HG02678 (cell line): ENCODE measurements around the gene MYH9.
"Not testable (repeated sequence)": the region's sequence is repeated elsewhere in the genome, so short reads cannot be mapped to it uniquely, and the experiment has no call there.

ENCODE experiments used
- ATAC-seq: cut with Tn5 transposase; IDR thresholded peaks from one replicate; pipeline ENCODE4 v1.9.1; 2021; ENCODE audit warnings: mild to moderate bottlenecking, moderate library complexity; ENCODE audit not compliant: unreplicated experiment

The MYH9 gene

DNA sequence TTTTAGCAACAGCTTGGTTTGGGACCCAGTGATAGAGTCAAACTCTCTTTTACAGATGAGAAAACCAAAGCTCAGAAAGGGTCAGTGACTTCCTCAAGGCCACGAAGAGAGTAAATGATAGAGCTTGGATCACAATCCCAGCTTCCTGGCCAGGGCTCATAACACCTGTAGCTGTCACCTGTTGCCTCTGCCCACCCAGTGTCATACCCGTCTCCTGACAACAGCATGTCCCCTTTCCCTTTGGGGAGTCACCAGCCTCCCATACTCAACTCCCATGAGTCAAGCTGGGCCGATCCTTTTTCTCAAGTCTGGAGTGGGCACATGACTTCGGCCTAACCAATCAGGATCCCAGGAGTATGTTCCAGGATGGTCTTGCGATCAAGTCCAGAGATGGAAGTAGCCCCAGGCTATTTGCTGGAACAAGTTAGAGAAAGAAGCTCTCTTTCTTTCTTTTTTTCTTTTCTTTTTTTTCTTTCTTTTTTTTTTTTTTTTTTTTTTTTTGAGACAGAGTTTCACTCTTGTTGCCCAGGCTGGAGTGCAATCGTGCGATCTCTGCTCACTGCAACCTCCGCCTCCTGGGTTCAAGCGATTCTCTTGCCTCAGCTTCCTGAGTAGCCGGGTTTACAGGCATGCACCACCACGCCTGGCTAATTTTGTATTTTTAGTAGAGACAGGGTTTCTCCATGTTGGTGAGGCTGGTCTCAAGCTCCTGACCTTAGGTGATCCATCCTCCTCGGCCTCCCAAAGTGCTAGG lies 27.8 kb upstream of the MYH9 start:
- ATAC-seq, result no peak

DNA sequence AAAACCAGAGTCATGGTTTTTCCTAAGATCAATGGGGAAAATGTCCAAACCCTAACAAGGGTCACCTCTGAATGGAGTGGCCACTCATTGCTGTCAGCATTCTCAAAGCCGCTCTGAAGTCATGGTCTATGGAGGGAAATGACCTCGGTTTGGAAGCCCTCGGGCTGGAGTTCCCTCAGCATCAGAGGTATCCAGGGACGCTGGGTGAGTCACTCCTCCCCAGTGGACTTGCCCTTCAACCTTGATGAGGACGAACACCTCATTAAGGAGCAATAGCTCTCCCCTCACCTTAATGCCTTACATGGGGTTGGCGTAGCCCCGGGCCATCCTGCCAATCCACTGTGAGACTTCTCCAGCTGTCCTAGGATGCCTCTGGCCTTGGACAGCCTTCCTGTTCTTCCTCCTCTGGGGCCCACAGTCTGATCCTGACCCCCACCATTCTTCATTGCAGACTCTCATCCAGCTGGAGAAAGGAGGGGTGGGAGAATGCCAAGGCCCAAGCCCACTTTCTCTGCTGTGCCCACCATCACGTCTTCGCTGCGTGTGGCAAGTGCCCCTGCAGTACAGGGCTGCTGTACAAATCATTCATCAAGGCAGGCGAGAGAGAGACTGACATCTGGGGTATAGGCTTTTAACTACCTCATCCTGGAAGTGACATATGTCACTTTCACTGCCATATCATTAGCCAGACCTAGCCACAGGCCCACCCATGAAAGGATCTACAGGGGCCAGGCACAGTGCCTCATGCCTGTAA lies 25.4 kb upstream of the MYH9 start:
- no peak for ATAC-seq

GRCh38 chr22:36411589-36412258 lies 24.0 kb upstream of the MYH9 start:
- no peak for ATAC-seq

GRCh38 chr22:36409911-36410756 lies 22.4 kb upstream of the MYH9 start:
- no peak for ATAC-seq

DNA sequence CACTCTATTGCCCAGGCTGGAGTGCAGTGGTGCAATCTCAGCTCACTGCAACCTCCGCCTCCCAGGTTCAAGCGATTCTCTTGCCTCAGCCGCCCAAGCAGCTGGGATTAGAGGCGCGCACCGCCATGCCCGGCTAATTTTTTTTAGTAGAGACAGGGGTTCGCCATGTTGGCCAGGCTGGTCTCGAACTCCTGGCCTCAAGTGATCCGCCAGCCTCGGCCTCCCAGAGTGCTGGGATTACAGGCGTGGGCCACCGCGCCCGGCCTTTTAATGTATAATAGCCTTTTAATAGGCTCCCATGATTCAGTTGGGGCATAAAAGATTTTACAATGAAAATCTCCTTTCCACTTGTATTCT lies 21.8 kb upstream of the MYH9 start:
- ATAC-seq, result not testable (repeated sequence)

DNA sequence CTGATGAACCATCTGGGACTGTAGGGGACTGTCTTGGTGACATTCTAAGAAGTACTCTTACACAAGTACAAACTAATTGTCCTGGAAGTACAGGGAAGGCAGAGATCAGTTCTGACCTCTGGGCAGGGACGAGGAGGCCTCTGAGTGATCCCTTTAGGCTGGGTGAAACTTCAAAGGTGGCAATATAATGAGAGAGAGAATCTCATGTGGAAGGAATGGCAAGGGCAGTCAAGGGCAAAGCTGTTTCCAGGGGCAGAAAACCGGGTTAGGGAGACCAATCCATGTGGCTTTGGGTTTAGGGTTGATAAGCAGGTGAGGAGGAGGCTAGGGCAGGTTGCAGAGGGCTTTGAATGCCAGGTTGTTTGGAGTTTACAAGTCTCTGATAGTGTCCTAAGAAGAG lies 21.3 kb upstream of the MYH9 start:
- ATAC-seq, result no peak

GRCh38 chr22:36406721-36407120 lies 19.0 kb upstream of the MYH9 start:
- ATAC-seq, result no peak

- no peak for ATAC-seq
Observed at GRCh38 chr22:36405671-36406538, 18.1 kb upstream of the MYH9 start.

- no peak for ATAC-seq
Observed at GRCh38 chr22:36405221-36405661, 17.5 kb upstream of the MYH9 start.

DNA sequence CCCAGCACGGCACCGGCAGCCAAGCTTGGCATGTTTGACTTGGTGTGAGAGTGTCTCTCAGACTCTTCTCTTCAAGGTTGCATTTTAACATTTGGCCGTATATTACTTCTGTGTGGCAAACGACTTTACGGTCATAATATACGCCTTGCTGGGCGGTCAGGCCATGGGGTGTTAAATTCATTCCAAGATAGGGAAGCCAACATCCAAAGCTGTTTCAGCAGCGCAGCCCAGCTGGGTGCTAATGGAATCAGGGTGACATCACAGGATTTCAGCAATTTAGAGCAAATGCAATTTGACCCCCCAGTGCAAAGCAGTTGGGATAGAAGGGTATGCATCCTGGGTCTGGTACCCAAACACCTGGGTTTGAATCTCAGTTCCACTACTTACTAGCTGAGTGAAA lies 16.7 kb upstream of the MYH9 start:
- ATAC-seq, result no peak

DNA sequence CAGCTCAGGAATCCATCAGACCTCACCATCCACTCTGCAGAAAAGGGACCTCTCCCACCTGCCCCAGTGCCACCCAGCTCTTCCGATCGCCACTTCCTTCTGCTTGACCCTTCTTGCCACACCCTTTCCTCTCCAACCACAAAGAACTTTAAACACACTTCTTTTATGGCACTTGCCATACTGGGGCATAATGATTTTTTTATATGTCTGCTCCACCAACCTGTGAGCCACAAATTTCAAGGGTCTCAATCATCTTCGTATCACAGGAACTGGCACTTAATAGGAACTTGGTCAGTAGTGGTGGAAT lies 11.7 kb upstream of the MYH9 start:
- ATAC-seq, result no peak

DNA sequence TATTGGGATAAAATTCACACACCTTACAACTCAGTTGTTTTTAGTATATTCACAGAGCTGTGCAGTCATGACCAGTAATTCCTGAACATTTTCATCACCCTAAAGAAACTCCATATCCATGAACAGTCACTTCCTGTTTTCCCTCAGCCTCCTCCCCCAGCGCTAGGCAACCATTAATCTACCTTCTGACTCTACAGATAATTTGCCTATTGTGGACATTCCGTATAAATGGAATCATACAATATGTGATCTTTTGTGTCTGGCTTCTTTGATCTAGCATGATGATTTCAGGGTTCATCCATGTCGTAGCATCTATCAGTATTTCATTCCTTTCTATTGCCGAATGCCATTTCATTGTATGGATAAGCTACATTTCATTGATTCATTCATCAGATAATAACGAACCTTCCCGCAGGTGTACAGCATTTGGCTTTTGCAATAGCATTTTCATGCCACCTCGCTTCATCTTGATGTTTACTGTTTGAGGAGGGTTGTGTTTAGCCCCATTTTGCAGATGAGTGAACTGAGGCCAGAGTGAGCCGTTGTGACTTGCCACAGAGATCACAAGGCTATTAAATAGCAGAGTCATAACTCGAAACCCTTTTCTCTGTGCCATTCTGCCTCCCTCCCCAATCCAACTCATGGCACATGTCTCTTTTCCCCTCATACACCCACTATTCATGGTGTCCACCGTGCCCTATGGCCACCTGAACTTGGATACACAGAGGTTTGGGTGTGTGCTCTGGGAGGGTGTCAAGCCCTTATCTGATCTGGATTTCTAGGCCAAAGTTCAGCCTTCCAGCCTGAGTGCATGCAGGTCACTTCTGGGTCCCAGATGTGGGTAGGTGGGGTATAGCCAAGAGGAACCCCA lies 11.1 kb upstream of the MYH9 start:
- no peak for ATAC-seq

DNA sequence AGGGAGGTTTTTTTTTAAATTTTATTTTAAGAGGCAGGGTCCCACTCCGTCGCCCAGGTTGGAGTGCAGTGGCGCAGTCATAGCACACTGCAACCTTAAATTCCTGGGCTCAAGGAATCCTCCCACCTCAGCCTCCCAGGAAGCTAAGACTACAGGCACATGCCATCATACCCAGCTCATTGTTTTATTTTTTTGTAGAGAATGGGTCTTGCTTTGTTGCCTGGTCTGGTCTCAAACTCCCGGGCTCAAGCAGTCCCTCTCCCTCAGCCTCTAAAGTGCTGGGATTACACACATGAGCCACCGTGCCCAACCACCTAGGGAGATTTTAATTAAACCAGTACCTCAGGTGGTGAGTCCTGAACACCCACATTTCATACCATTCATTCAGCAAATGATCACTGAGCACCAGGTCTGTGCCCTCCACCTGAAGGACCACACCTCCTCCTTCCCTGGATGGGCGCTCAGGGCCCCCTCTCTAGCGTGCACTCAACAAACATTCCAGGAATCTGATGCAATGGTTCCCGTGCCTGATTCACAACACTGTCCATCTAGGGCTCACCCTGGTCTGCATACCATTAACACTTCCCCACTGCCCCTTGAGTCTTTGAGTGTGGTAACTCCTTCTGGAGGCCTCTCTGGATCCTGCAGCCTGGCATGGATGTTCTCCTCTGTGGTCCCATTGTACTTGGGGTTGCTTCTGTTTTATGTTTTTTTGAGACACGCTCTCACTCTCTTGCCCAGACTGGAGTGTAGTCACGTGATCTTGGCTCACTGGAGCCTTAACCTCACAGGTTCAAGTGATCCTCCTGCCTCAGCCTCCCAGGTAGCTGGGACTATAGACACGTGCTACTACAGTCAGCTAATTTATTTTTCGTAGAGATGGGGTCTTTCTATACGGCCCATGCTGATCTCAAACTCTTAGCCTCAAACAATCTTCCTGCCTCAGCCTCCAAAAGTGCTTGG lies 9.6 kb upstream of the MYH9 start:
- no peak for ATAC-seq

GRCh38 chr22:36395915-36396314 lies 8.1 kb upstream of the MYH9 start:
- ATAC-seq, result no peak

- no peak for ATAC-seq
Observed at GRCh38 chr22:36395055-36395849, 7.5 kb upstream of the MYH9 start.

GRCh38 chr22:36391638-36392037 lies 3.9 kb upstream of the MYH9 start:
- no peak for ATAC-seq

GRCh38 chr22:36389122-36389521 lies 1.4 kb upstream of the MYH9 start:
- not testable (repeated sequence) for ATAC-seq

- ATAC-seq, result no peak
Observed at GRCh38 chr22:36387709-36387958, 133 bp downstream of the MYH9 start.
